K562 (cell line): ENCODE results near the gene HPRT1. TPM values are rescaled to one million over a fixed set of nuclear protein-coding genes. Genes with fewer than 3 reads are reported as not detected.

ENCODE experiments used
- CHCHD3 ChIP-seq: fragments of 250-450 bp; sonication (Bioruptor Pico); IDR thresholded peaks from 2 replicates; pipeline ENCODE4 v2.1.2; 2022; ENCODE audit warnings: mild to moderate bottlenecking
- CXXC5 ChIP-seq: fragments of 250-450 bp; sonication (Bioruptor Pico); IDR thresholded peaks from 2 replicates; pipeline ENCODE4 v1.8.0; 2022; ENCODE audit warnings: inconsistent platforms, mild to moderate bottlenecking, moderate library complexity
- EGR1 ChIP-seq: fragments of 450-650 bp; conservative IDR thresholded peaks from 2 replicates; pipeline ENCODE4 v1.6.1; 2017; ENCODE audit warnings: mild to moderate bottlenecking
- HDAC1 ChIP-seq, 2 experiments: fragments of 450-650 bp; IDR thresholded peaks; 2 replicates each; pipeline ENCODE4 v1.6.1; 2016 to 2017; ENCODE audit warnings: inconsistent platforms in 1 of 2, mild to moderate bottlenecking in 1 of 2, moderate library complexity in 1 of 2
- ID3 ChIP-seq, 2 experiments: fragments of 250-450 bp in 1 of 2; fragments of 450-650 bp in 1 of 2; sonication (Bioruptor Pico) in 1 of 2; IDR thresholded peaks; 2 replicates each; pipeline versions ENCODE4 v1.6.1 to v1.8.0; 2016 to 2021; ENCODE audit warnings: mild to moderate bottlenecking in 2 of 2, moderate library complexity in 2 of 2, missing compliant biosample characterization in 1 of 2, missing genetic modification characterization in 1 of 2
- MIER1 ChIP-seq: fragments of 450-650 bp; IDR thresholded peaks from 2 replicates; pipeline ENCODE4 v1.6.1; 2016; ENCODE audit warnings: antibody characterized with exemption, mild to moderate bottlenecking, low read depth
- MXI1 ChIP-seq: IDR thresholded peaks from 2 replicates; pipeline ENCODE4 v1.6.1; 2011; ENCODE audit warnings: low read depth, mild to moderate bottlenecking, improper control_type of control experiment, low read length
- NFE2L1 ChIP-seq: fragments of 450-650 bp; IDR thresholded peaks from 2 replicates; pipeline ENCODE4 v1.6.1; 2016; ENCODE audit warnings: missing genetic modification characterization, low read depth, mild to moderate bottlenecking, missing compliant biosample characterization, moderate library complexity, borderline replicate concordance
- NFIC ChIP-seq: fragments of 450-650 bp; IDR thresholded peaks from 2 replicates; pipeline ENCODE4 v1.6.1; 2017; ENCODE audit warnings: mild to moderate bottlenecking, inconsistent platforms
- XRCC3 ChIP-seq: fragments of 450-650 bp; IDR thresholded peaks from 2 replicates; pipeline ENCODE4 v1.6.1; 2017; ENCODE audit warnings: mild to moderate bottlenecking, moderate library complexity
- ZBTB12 ChIP-seq: fragments of 250-450 bp; sonication (Bioruptor Pico); IDR thresholded peaks from 2 replicates; pipeline ENCODE4 v1.4.0; 2020
- polyA plus RNA-seq, 8 experiments: library from polyadenylated mRNA; depleted of rRNA in 4 of 8; stranded (reverse) in 5 of 8; unstranded in 3 of 8; fragments of >200 nt; fragmentation: Nextera tagmentation in 2 of 8; fragmentation: Illumina TruSeq in 1 of 8; extraction: Ambion mirVana in 2 of 8; extraction: Trizol in 1 of 8; gene quantifications; 2 replicates each; pipeline versions ENCODE4 v1.2.1 to v1.2.3, GENCODE V29; 2011 to 2014; ENCODE audit warnings: inconsistent platforms in 1 of 8, missing spikeins in 1 of 8
- total RNA-seq, 7 experiments: library from RNA; depleted of rRNA in 6 of 7; stranded (reverse); fragments of >200 nt in 6 of 7; fragmentation: Illumina TruSeq in 2 of 7; extraction: Trizol in 2 of 7; gene quantifications; 2 replicates each; pipeline versions ENCODE4 v1.2.1 to v1.2.3, GENCODE V29; 2011 to 2021; ENCODE audit warnings: low replicate concordance in 1 of 7
- TF ChIP-seq, protein P1 (sequence below), 2 experiments: IDR thresholded peaks in 1 of 2; conservative IDR thresholded peaks in 1 of 2; 2 replicates each; pipeline ENCODE4 v1.6.1; 2016; ENCODE audit warnings: low read depth in 2 of 2, mild to moderate bottlenecking in 1 of 2, missing compliant biosample characterization in 1 of 2, missing genetic modification characterization in 1 of 2, moderate library complexity in 1 of 2
- TF ChIP-seq, protein P2 (sequence below): IDR thresholded peaks from 3 replicates; pipeline ENCODE4 v1.6.1; 2011; ENCODE audit warnings: borderline replicate concordance, mild to moderate bottlenecking, moderate library complexity; ENCODE audit not compliant: insufficient read length; ENCODE audit errors: extremely low read depth
- TF ChIP-seq, protein P3 (sequence below): fragments of 250-450 bp; sonication (Bioruptor Pico); IDR thresholded peaks from 2 replicates; pipeline ENCODE4 v1.4.0; 2020; ENCODE audit warnings: mild to moderate bottlenecking

Gene HPRT1
- total and polyA plus RNA-seq, 9 of the 15 experiments (the other 6 are each of a cell fraction or from before 2014, with no cell fraction given) = 24.4 to 158 (median 104) TPM

DNA sequence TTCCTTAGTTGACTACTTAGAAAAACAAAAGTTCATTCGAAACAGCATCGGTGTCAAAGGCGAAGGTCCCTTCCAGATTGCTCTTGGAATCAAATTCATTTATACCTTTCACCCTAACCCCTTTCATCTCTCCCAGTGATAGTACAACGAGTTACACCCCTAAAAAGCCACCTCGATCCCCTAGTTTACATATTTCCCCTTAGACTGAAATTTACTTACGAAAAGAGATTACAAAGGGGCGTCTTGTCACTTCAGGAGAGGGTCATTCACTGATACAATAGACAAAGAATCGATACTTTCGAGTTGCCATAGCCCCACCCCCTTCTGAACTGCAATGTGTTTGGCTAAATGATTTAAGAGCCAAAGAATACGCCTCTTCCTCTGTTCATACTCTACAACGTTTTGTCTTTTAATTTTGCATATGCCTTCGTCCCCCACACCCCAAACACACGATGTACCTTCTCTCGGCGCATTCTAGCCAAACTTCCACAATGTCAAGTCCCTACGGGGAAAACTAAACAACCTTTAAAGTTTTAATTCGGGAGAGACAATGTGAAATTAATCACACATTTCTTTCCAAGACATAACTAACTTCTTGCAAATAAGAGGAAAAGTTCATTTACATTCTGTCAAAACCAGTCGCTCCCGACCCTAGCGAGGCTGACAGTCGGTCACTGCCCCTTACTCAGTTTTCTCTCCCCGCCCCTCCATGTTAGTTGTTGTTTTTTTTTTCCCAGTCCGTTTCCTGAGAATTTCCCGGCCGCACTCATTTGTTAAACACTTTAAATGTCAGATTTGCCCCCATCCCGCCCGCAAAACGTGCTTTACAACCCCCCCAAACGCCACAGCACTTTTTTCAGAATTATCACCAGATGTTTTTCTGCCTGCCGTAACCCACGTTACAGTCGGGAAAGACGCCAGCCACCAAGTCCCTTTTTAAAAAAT lies 88.6 kb downstream of the HPRT1 start (continued):
- 0 out of 2 replicates have a peak, but pooled peaks have one; percentile 13 for TF ChIP-seq NFIC
- TF ChIP-seq, protein P1, sequence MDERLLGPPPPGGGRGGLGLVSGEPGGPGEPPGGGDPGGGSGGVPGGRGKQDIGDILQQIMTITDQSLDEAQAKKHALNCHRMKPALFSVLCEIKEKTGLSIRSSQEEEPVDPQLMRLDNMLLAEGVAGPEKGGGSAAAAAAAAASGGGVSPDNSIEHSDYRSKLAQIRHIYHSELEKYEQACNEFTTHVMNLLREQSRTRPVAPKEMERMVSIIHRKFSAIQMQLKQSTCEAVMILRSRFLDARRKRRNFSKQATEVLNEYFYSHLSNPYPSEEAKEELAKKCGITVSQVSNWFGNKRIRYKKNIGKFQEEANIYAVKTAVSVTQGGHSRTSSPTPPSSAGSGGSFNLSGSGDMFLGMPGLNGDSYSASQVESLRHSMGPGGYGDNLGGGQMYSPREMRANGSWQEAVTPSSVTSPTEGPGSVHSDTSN (CRISPR knock-in tag; IDR thresholded peaks at IDR 0.05; ENCODE audit: low read depth) = no peak
- TF ChIP-seq, protein P1 (tag; conservative IDR thresholded peaks at IDR 0.05; ENCODE audit: low read depth) = peak; percentile 44; the same call in 1 of the 2 replicates
- no peak for TF ChIP-seq CXXC5 (CRISPR knock-in tag)
- TF ChIP-seq, protein P2, sequence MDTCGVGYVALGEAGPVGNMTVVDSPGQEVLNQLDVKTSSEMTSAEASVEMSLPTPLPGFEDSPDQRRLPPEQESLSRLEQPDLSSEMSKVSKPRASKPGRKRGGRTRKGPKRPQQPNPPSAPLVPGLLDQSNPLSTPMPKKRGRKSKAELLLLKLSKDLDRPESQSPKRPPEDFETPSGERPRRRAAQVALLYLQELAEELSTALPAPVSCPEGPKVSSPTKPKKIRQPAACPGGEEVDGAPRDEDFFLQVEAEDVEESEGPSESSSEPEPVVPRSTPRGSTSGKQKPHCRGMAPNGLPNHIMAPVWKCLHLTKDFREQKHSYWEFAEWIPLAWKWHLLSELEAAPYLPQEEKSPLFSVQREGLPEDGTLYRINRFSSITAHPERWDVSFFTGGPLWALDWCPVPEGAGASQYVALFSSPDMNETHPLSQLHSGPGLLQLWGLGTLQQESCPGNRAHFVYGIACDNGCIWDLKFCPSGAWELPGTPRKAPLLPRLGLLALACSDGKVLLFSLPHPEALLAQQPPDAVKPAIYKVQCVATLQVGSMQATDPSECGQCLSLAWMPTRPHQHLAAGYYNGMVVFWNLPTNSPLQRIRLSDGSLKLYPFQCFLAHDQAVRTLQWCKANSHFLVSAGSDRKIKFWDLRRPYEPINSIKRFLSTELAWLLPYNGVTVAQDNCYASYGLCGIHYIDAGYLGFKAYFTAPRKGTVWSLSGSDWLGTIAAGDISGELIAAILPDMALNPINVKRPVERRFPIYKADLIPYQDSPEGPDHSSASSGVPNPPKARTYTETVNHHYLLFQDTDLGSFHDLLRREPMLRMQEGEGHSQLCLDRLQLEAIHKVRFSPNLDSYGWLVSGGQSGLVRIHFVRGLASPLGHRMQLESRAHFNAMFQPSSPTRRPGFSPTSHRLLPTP = no peak
- no peak for TF ChIP-seq XRCC3
- TF ChIP-seq, protein P3, sequence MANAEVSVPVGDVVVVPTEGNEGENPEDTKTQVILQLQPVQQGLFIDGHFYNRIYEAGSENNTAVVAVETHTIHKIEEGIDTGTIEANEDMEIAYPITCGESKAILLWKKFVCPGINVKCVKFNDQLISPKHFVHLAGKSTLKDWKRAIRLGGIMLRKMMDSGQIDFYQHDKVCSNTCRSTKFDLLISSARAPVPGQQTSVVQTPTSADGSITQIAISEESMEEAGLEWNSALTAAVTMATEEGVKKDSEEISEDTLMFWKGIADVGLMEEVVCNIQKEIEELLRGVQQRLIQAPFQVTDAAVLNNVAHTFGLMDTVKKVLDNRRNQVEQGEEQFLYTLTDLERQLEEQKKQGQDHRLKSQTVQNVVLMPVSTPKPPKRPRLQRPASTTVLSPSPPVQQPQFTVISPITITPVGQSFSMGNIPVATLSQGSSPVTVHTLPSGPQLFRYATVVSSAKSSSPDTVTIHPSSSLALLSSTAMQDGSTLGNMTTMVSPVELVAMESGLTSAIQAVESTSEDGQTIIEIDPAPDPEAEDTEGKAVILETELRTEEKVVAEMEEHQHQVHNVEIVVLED (CRISPR knock-in tag) = no peak
- no peak for TF ChIP-seq ZBTB12
- no peak for TF ChIP-seq MIER1
- TF ChIP-seq CHCHD3 = no peak
- TF ChIP-seq ID3 (CRISPR knock-in tag; IDR thresholded peaks at IDR 0.05) = no peak
- no peak for TF ChIP-seq ID3 (tag; IDR thresholded peaks at IDR 0.05)
- TF ChIP-seq HDAC1 (IDR thresholded peaks at IDR 0.05) = no peak
- TF ChIP-seq EGR1 = no peak
- TF ChIP-seq NFE2L1 = no peak
- TF ChIP-seq MXI1 = 0 out of 2 replicates have a peak, but pooled peaks have one; percentile 17
